Measurements from ENCODE around the gene RPL36. TPM values are rescaled to one million over a fixed set of nuclear protein-coding genes. Genes with fewer than 3 reads are reported as not detected.

The RPL36 gene
- 718 and 1,018 TPM in 2 replicates for total RNA-seq

DNA sequence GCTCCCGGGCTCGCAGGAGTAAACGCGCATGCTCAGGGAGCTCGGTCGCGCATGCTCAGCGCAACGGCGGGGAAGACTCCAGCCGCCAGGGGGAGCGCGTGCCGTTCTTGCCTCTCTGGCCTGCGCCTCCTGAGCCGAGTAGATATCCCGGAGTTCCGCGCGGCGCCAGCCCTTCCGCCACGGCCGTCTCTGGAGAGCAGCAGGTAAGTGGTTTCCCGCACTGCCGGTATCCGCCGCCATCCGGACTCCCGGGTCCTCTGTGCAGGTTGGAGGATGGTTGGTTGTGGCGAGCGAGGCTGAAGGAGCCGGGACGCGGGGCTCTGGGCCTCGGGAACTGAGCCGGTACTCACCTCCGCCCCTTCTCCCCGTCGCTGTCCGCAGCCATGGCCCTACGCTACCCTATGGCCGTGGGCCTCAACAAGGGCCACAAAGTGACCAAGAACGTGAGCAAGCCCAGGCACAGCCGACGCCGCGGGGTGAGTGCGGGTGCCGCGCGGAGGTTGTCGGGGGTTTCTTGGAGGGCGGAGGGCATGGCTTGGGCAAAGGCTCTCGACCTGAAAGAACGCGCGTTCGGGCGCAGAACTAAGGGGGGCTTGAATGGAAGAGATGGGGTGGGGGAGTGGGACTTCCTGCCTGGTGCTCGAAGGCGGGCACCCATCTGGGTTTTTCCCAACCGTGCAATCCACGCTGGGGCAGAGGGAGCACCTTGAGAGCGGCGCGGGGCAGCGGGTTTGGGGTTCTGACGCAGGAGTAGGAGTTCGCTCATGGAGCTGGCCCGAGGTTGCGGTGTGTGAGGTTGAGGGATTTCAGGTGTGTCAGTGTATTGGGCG, at the start of gene RPL36:
Gene RPL36 (plus strand): TSS at position 171 of the 830 bp plus-strand sequence. CDS start 213 bp downstream, at position 384.
- Histone ChIP-seq H3K4me3 (ENCODE audit: low read depth, low read length) (peak within 1 kb of the TSS; percentile 98), H3K36me3 (ENCODE audit: control insufficient read depth, insufficient read depth, low read length) (peaks cover 29% of the 10 kb centered on the region), H3K27me3 (ENCODE audit: control insufficient read depth, insufficient read depth, low read length) (no peaks in the 10 kb centered on the region)
- FAIRE-seq = no peak
- DNase-seq (ENCODE audit: low read depth) = peak; percentile 86
- TF ChIP-seq, protein P1, sequence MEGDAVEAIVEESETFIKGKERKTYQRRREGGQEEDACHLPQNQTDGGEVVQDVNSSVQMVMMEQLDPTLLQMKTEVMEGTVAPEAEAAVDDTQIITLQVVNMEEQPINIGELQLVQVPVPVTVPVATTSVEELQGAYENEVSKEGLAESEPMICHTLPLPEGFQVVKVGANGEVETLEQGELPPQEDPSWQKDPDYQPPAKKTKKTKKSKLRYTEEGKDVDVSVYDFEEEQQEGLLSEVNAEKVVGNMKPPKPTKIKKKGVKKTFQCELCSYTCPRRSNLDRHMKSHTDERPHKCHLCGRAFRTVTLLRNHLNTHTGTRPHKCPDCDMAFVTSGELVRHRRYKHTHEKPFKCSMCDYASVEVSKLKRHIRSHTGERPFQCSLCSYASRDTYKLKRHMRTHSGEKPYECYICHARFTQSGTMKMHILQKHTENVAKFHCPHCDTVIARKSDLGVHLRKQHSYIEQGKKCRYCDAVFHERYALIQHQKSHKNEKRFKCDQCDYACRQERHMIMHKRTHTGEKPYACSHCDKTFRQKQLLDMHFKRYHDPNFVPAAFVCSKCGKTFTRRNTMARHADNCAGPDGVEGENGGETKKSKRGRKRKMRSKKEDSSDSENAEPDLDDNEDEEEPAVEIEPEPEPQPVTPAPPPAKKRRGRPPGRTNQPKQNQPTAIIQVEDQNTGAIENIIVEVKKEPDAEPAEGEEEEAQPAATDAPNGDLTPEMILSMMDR (IDR thresholded peaks at IDR 0.05; ENCODE audit: insufficient read depth, low read length, severe bottlenecking) = peak; percentile 99

DNA sequence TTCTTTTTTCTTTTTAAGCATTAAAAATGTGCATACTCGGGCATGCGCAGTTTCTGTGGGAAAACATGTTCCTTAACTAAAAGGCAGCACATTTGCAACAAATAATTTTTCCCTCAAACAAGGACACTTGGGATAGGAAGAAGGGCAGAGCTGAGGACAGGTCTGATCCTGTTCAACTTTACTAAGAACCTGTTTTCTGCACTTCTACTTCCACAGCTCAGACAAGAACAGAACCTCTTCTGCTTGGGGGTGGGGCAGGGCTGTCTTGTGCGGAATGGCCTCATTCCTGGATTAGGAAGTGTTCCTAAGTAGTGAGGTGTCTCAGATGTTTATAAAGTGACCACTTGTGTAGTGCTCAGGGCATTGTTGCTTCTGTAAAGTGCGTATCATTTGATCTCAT, 48.9 kb upstream of the RPL36 start:
- peak; percentile 75 for DNase-seq (ENCODE audit: low read depth)
- no peak overlapping the region for H3K4me3 ChIP-seq (ENCODE audit: low read depth, low read length)
- peaks cover 8% of the 10 kb centered on the region for H3K36me3 ChIP-seq (ENCODE audit: control insufficient read depth, insufficient read depth, low read length)
- FAIRE-seq = peak; percentile 47
- no peaks in the 10 kb centered on the region for H3K27me3 ChIP-seq (ENCODE audit: control insufficient read depth, insufficient read depth, low read length)
- TF ChIP-seq, protein P1 (IDR thresholded peaks at IDR 0.05; ENCODE audit: insufficient read depth, low read length, severe bottlenecking) = no peak

DNA sequence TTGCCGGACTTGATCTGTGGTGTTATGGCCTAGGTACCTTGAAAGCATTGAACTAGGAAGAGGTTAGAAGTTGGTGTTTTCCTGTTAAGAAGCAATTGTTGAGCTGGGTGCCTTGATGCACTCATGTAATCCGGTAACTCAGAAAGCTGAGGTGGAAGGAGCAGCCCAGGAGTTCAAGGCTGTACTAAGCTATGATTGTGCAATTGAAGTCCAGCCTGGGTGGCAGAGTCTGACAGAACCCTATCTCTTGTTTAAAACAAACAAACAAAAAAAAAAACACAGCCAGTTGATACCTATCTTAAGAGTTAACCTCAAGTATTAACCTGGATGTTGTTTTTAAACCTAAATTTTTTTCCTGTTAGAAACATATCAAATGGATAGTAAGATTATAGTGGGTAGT, 47.9 kb upstream of the RPL36 start:
- H3K36me3 ChIP-seq (ENCODE audit: control insufficient read depth, insufficient read depth, low read length) = peaks cover 16% of the 10 kb centered on the region
- DNase-seq (ENCODE audit: low read depth) (no peak), FAIRE-seq (no peak)
- no peaks in the 10 kb centered on the region for H3K27me3 ChIP-seq (ENCODE audit: control insufficient read depth, insufficient read depth, low read length)
- H3K4me3 ChIP-seq (ENCODE audit: low read depth, low read length) = no peak overlapping the region
- TF ChIP-seq, protein P1 (IDR thresholded peaks at IDR 0.05; ENCODE audit: insufficient read depth, low read length, severe bottlenecking) = no peak

DNA sequence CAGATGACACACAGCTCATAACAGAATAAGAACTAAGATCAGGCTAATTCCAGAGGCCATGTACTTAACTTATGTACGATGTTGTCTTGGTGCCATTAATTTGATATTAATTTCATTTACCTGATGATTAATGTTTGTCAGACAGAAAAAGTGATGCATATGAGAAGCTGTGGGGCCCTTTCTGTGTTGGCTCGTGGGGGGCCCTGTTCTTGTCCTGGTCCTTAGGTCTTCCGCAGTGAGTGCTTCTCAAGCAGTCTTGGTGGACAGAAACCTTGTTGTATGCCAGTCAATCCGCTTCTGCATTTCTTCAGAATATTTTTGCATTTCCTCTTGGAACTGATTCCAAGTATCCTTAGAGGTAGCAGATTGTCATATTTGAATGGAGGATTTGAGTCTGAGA, 47.0 kb upstream of the RPL36 start:
- Histone ChIP-seq H3K36me3 (ENCODE audit: control insufficient read depth, insufficient read depth, low read length) (peaks cover 18% of the 10 kb centered on the region), H3K27me3 (ENCODE audit: control insufficient read depth, insufficient read depth, low read length) (no peaks in the 10 kb centered on the region), H3K4me3 (ENCODE audit: low read depth, low read length) (no peak overlapping the region)
- FAIRE-seq (no peak), DNase-seq (ENCODE audit: low read depth) (no peak)
- TF ChIP-seq, protein P1 (IDR thresholded peaks at IDR 0.05; ENCODE audit: insufficient read depth, low read length, severe bottlenecking) = no peak

DNA sequence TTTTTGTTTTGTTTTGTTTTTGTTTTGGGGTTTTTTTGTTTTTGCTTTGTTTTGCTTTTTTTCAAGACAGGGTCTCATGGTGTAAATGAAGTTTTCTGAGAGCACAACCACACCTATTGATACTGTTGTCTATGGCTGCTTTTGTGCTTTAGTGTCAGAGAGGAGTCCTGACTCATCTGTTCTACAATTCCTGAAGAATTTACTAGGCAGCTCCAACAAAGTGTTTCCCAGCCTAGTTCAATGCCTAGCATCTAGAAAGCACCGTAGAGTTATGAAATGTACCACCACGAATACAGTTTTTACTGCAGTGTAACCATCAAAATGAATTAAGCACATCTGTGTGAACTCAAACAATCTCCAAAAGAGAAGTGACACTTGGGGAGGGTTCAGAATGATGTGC, 46.1 kb upstream of the RPL36 start:
- TF ChIP-seq, protein P1 (IDR thresholded peaks at IDR 0.05; ENCODE audit: insufficient read depth, low read length, severe bottlenecking) = no peak
- DNase-seq (ENCODE audit: low read depth) = no peak
- H3K36me3 ChIP-seq (ENCODE audit: control insufficient read depth, insufficient read depth, low read length) = peaks cover 21% of the 10 kb centered on the region
- H3K4me3 ChIP-seq (ENCODE audit: low read depth, low read length) = no peak overlapping the region
- no peak for FAIRE-seq
- no peaks in the 10 kb centered on the region for H3K27me3 ChIP-seq (ENCODE audit: control insufficient read depth, insufficient read depth, low read length)

All from bronchial epithelial cell (primary cell).